Stomach (tissue), 9 donors: ENCODE results near the gene DLG2. TPM values are rescaled to one million over a fixed set of nuclear protein-coding genes. Genes with fewer than 3 reads are reported as not detected.
A peak's percentile ranks its signal among the peaks of the same experiment; 100 is the strongest.

Source experiments
- DNase-seq, 2 donors: peaks; one replicate each; pipeline versions ENCODE4 v3.0.0 to v3.0.0-alpha.2; 2013 to 2019
- H3K27ac ChIP-seq, 5 donors: fragments of 200-600 bp in 4 of 5; sonication (generic) in 4 of 5; one replicate each; pipeline ENCODE4 v1.5.1; 2013 to 2019; ENCODE audit warnings: mild to moderate bottlenecking in 1 of 5, moderate library complexity in 1 of 5
- H3K27me3 ChIP-seq, 3 donors: fragments of 200-600 bp; sonication (generic); one replicate each; pipeline ENCODE4 v1.5.1; 2017 to 2019; ENCODE audit warnings: mixed run types in 1 of 3
- H3K36me3 ChIP-seq, 4 donors: fragments of 200-600 bp; sonication (generic); 1 replicate in 3 of 4; 2 replicates in 1 of 4; pipeline ENCODE4 v1.5.1; 2016 to 2019
- H3K4me1 ChIP-seq, 4 donors: fragments of 200-600 bp; sonication (generic); one replicate each; pipeline ENCODE4 v1.5.1; 2016 to 2019
- H3K4me3 ChIP-seq, 4 donors: fragments of 200-600 bp; sonication (generic) in 3 of 4; one replicate each; pipeline ENCODE4 v1.5.1; 2016 to 2019; ENCODE audit warnings: mild to moderate bottlenecking in 1 of 4
- H3K9me3 ChIP-seq, 4 donors: fragments of 200-600 bp; sonication (generic); one replicate each; pipeline ENCODE4 v1.5.1; 2016 to 2019
- EP300 ChIP-seq: sonication (generic); formaldehyde crosslinking; IDR thresholded peaks from one replicate; pipeline ENCODE4 v1.6.1; 2017; ENCODE audit warnings: antibody characterized with exemption
- POLR2A ChIP-seq, 4 donors: fragments of 450-650 bp; IDR thresholded peaks; one replicate each; pipeline ENCODE4 v1.6.1; 2016; ENCODE audit warnings: antibody characterized with exemption in 4 of 4, control low read depth in 2 of 4, mild to moderate bottlenecking in 1 of 4, moderate library complexity in 1 of 4
- POLR2AphosphoS5 ChIP-seq, 3 donors: sonication (generic); formaldehyde crosslinking; IDR thresholded peaks; one replicate each; pipeline ENCODE4 v1.6.1; 2016; ENCODE audit warnings: antibody characterized with exemption in 3 of 3
- WGBS, 5 donors: extraction: QIAGEN DNeasy Blood & Tissue Kit in 3 of 5; methylation state at CpG; one replicate each; pipeline versions ENCODE4 v1.1.5 to v1.1.7; 2013 to 2018; 5-methylcytosine and 5-hydroxymethylcytosine counted together
- intact Hi-C: fragments of 100-400 bp; cut with DNase I; formaldehyde crosslinking; loops from one replicate; pipeline ENCODE4 v1.15.1; 2023; ENCODE audit warnings: low total_unique reads
- polyA plus RNA-seq, 3 donors: library from polyadenylated mRNA; stranded (reverse); fragments of 200-250 nt; gene quantifications; one replicate each; pipeline ENCODE4 v1.2.3, GENCODE V29; 2013
- total RNA-seq, 5 donors: library from RNA; depleted of rRNA; stranded (reverse); fragments of >200 nt; gene quantifications; one replicate each; pipeline versions ENCODE4 v1.1.0 to v1.2.3, GENCODE V29; 2014 to 2016
- TF ChIP-seq, protein P1 (sequence below), 7 experiments: fragments of 450-650 bp in 4 of 7; fragments of 200-600 bp in 3 of 7; sonication (generic) in 3 of 7; IDR thresholded peaks; one replicate each; pipeline ENCODE4 v1.5.1; 2016 to 2019; ENCODE audit warnings: antibody characterized with exemption in 7 of 7, control low read depth in 2 of 7, mild to moderate bottlenecking in 1 of 7
- donor health status: healthy with polysubstance abuse.
- donor health status: Bipolar disorder and iron deficiency.
- donor health status: healthy.

Gene DLG2
- total and polyA plus RNA-seq, 8 donors: 1.3 to 19.1 (median 3.5) TPM

DNA sequence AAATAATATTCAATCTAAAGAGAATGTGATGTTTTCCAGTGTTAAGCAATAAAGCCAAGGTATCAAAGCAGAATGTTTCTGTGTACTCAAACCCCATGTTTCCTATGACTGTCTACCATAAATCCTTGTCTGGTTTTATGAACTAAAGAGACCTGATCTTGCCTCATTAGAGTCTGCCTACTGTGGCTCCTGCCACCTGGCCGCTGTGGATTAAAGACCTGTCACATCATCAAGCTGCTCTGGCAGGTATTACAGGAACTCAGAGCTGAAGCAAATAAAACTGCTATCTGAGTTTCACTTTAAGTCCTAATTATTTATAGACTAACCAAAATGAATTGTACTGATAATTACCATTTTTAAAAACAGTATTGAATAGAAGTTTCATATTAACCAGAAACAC is 2133.2 kb downstream of the DLG2 start:
- no peaks in the 10 kb centered on the region for H3K9me3 ChIP-seq
- H3K36me3 ChIP-seq: no peaks in the 10 kb centered on the region
- TF ChIP-seq, protein P1, sequence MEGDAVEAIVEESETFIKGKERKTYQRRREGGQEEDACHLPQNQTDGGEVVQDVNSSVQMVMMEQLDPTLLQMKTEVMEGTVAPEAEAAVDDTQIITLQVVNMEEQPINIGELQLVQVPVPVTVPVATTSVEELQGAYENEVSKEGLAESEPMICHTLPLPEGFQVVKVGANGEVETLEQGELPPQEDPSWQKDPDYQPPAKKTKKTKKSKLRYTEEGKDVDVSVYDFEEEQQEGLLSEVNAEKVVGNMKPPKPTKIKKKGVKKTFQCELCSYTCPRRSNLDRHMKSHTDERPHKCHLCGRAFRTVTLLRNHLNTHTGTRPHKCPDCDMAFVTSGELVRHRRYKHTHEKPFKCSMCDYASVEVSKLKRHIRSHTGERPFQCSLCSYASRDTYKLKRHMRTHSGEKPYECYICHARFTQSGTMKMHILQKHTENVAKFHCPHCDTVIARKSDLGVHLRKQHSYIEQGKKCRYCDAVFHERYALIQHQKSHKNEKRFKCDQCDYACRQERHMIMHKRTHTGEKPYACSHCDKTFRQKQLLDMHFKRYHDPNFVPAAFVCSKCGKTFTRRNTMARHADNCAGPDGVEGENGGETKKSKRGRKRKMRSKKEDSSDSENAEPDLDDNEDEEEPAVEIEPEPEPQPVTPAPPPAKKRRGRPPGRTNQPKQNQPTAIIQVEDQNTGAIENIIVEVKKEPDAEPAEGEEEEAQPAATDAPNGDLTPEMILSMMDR (IDR thresholded peaks at IDR 0.05): no peak
- TF ChIP-seq POLR2A (IDR thresholded peaks at IDR 0.05) (no peak), POLR2AphosphoS5 (IDR thresholded peaks at IDR 0.05) (no peak), EP300 (no peak)
- no peaks in the 10 kb centered on the region for H3K4me1 ChIP-seq
- no peaks in the 10 kb centered on the region for H3K27me3 ChIP-seq
- peak; percentile 26 to 27 for DNase-seq
- WGBS, 5 donors: 26 to 69% (median 49%) methylated on average over 1 of the region's 1 CpG
- intact Hi-C loops: no loop called here
- H3K4me3 ChIP-seq: no peak overlapping the region
- no peak overlapping the region for H3K27ac ChIP-seq

DNA sequence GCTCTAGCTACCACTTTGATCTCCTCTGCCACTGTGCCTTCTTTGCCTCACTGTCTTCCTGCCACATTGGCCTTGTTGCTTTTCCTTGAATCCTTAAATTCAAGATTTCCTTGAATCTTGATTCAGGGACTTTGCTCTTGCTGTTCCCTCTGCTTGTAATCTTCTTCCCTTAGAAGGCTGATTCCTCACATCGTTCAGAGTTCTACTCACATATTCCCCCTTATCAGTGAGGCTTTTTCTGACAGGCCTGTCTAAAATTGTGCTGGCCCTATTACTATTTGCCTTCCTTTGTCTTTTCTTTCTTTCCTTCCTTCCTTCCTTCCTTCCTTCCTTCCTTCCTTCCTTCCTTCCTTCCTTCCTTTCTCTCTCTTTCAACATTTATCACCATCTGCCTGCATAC is 2134.1 kb downstream of the DLG2 start:
- no peaks in the 10 kb centered on the region for H3K4me1 ChIP-seq
- 47 to 68% (median 56%) methylated on average over 1 of the region's 1 CpG for WGBS, 5 donors

DNA sequence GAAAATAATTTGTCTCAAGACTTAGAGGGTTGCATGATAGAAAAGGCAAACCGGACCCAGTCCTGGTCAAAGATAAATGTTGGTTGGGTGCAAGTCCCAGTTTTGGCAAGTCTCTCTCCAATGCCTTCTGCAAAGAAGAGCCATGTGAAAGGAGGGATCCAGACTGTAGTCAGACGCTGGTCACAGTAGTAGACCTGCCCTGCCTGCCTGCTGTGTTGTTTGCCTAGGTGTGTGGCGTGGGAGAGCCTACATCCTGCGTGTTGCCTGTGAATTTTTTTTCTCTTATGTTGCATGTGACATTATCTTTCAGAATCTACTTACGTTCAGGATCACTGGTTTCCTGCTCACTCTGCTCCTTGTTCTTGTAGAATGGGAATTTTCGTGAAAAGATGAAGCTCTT is 2143.3 kb downstream of the DLG2 start:
- WGBS, 5 donors: 65 to 79% (median 66%) methylated on average over 6 of the region's 6 CpGs
- Histone ChIP-seq H3K27ac (no peak overlapping the region), H3K27me3 (no peaks in the 10 kb centered on the region), H3K36me3 (no peaks in the 10 kb centered on the region), H3K4me3 (no peak overlapping the region), H3K4me1 (no peaks in the 10 kb centered on the region), H3K9me3 (no peaks in the 10 kb centered on the region)
- no peak for DNase-seq
- TF ChIP-seq POLR2A (IDR thresholded peaks at IDR 0.05) (no peak), POLR2AphosphoS5 (IDR thresholded peaks at IDR 0.05) (no peak), EP300 (no peak)
- TF ChIP-seq, protein P1 (IDR thresholded peaks at IDR 0.05): no peak
- intact Hi-C loops: no loop called here

More for the DNA sequence above, 2134.1 kb downstream of the DLG2 start:
- H3K4me3 ChIP-seq: no peak overlapping the region
- H3K27ac ChIP-seq: no peak overlapping the region
- no peaks in the 10 kb centered on the region for H3K36me3 ChIP-seq
- TF ChIP-seq EP300 (no peak), POLR2AphosphoS5 (IDR thresholded peaks at IDR 0.05) (no peak), POLR2A (IDR thresholded peaks at IDR 0.05) (no peak)
- TF ChIP-seq, protein P1 (IDR thresholded peaks at IDR 0.05): no peak
- no peaks in the 10 kb centered on the region for H3K27me3 ChIP-seq
- intact Hi-C loops: no loop called here
- no peaks in the 10 kb centered on the region for H3K9me3 ChIP-seq
- DNase-seq: no peak

DNA sequence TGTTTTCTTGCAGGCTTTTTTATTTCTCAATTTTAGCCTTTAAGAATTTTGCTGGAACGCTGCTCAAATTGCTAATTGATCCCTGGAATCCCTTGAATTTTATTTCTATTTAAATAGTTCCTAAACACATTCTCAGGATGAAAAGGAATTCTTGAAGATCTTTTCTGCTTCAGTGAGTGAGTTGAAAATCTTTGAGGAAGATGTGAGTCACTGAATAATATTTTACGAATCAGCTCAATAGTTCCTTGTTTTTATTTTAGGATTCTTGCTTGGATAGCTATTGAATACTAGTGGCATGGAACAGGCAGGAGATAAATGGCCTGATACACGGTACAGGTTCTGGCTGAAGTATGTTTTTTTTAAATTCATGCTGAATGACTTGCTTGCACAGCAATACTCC is 2146.3 kb downstream of the DLG2 start:
- DNase-seq: no peak
- H3K9me3 ChIP-seq: no peaks in the 10 kb centered on the region
- TF ChIP-seq EP300: no peak
- TF ChIP-seq POLR2AphosphoS5 (IDR thresholded peaks at IDR 0.05): no peak
- TF ChIP-seq, protein P1 (IDR thresholded peaks at IDR 0.05): no peak
- TF ChIP-seq POLR2A (IDR thresholded peaks at IDR 0.05): no peak
- H3K36me3 ChIP-seq: no peaks in the 10 kb centered on the region
- WGBS, 5 donors: 60 to 72% (median 65%) methylated on average over 3 of the region's 3 CpGs
- H3K27ac ChIP-seq: no peak overlapping the region
- H3K27me3 ChIP-seq: no peaks in the 10 kb centered on the region
- intact Hi-C loops: no loop called here
- H3K4me3 ChIP-seq: no peak overlapping the region
- H3K4me1 ChIP-seq: no peaks in the 10 kb centered on the region
